Peyer's patch (tissue), 4 donors: ENCODE measurements around the gene IARS2. TPM values are rescaled to one million over a fixed set of nuclear protein-coding genes. Genes with fewer than 3 reads are reported as not detected.

Experiments
- DNase-seq, 3 donors: peaks; one replicate each; pipeline ENCODE4 v3.0.0-alpha.2; 2017 to 2019
- H3K27ac ChIP-seq, 4 donors: fragments of 200-600 bp; sonication (generic); one replicate each; pipeline ENCODE4 v1.5.1; 2016 to 2019
- H3K27me3 ChIP-seq, 2 donors: fragments of 200-600 bp; sonication (generic); one replicate each; pipeline ENCODE4 v1.5.1; 2019
- H3K36me3 ChIP-seq, 3 donors: fragments of 200-600 bp; sonication (generic); one replicate each; pipeline ENCODE4 v1.5.1; 2016 to 2019
- H3K4me1 ChIP-seq, 4 donors: fragments of 200-600 bp; sonication (generic); one replicate each; pipeline ENCODE4 v1.5.1; 2016 to 2019
- H3K4me3 ChIP-seq, 4 donors: fragments of 200-600 bp; sonication (generic); 1 replicate in 3 of 4; 2 replicates in 1 of 4; pipeline ENCODE4 v1.5.1; 2016 to 2019; ENCODE audit warnings: mild to moderate bottlenecking in 1 of 4
- H3K9me3 ChIP-seq, 4 donors: fragments of 200-600 bp; sonication (generic); one replicate each; pipeline ENCODE4 v1.5.1; 2016 to 2019; ENCODE audit warnings: mild to moderate bottlenecking in 1 of 4
- POLR2A ChIP-seq, 2 donors: fragments of 450-650 bp; IDR thresholded peaks; one replicate each; pipeline ENCODE4 v1.5.1; 2017; ENCODE audit warnings: antibody characterized with exemption in 2 of 2, mild to moderate bottlenecking in 2 of 2, moderate library complexity in 2 of 2
- total RNA-seq, 4 donors: library from RNA; depleted of rRNA; stranded (reverse); fragments of >200 nt; gene quantifications; one replicate each; pipeline ENCODE4 v1.1.0, GENCODE V29; 2016
- TF ChIP-seq, protein P1 (sequence below), 6 experiments: fragments of 450-650 bp in 4 of 6; fragments of 200-600 bp in 2 of 6; sonication (generic) in 1 of 6; IDR thresholded peaks; one replicate each; pipeline ENCODE4 v1.5.1; 2017 to 2019; ENCODE audit warnings: antibody characterized with exemption in 6 of 6, mild to moderate bottlenecking in 3 of 6, moderate library complexity in 1 of 6

IARS2 gene
- total RNA-seq, 4 donors from 2014 or later: 42.1 to 59.1 (median 52.4) TPM

DNA sequence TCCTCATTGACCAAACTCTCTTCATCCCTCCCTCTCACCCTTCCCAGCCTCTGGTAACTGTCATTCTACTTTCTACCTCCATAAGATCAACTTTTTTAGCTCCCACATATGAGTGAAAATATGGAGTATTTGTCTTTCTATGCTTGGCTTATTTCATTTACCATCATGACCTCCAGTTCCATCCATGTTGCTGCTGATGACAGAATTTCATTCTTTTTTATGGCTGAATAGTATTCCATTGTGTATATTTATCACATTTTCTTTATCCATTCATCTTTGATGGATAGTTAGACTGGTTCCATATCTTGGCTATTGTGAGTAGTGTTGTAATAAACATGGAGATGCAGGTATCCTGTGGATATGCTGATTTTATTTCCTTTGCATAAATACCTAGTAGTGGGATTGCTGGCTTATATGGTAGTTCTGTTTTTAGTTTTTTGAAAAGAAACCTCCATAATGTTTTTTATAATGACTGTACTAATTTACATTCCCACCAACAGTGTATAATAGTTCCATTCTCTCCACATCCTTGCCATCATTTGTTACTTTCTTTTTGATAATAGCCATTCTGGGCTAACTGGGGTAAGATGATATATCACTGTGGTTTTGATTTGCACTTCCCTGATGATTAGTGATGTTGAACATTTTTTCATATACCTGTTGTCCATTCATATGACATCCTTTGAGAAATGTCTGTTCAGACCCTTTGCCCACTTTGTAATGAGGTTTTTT, 35.7 kb downstream of the IARS2 start:
- DNase-seq: no peak
- H3K4me3 ChIP-seq: no peak overlapping the region
- no peaks in the 10 kb centered on the region for H3K4me1 ChIP-seq
- H3K36me3 ChIP-seq: peaks cover 0 to 44% (median 0%) of the 10 kb centered on the region in 3 donors
- no peaks in the 10 kb centered on the region for H3K9me3 ChIP-seq
- H3K27ac ChIP-seq: no peak overlapping the region
- H3K27me3 ChIP-seq: no peaks in the 10 kb centered on the region
- TF ChIP-seq POLR2A (IDR thresholded peaks at IDR 0.05): no peak
- TF ChIP-seq, protein P1, sequence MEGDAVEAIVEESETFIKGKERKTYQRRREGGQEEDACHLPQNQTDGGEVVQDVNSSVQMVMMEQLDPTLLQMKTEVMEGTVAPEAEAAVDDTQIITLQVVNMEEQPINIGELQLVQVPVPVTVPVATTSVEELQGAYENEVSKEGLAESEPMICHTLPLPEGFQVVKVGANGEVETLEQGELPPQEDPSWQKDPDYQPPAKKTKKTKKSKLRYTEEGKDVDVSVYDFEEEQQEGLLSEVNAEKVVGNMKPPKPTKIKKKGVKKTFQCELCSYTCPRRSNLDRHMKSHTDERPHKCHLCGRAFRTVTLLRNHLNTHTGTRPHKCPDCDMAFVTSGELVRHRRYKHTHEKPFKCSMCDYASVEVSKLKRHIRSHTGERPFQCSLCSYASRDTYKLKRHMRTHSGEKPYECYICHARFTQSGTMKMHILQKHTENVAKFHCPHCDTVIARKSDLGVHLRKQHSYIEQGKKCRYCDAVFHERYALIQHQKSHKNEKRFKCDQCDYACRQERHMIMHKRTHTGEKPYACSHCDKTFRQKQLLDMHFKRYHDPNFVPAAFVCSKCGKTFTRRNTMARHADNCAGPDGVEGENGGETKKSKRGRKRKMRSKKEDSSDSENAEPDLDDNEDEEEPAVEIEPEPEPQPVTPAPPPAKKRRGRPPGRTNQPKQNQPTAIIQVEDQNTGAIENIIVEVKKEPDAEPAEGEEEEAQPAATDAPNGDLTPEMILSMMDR (IDR thresholded peaks at IDR 0.05): no peak

DNA sequence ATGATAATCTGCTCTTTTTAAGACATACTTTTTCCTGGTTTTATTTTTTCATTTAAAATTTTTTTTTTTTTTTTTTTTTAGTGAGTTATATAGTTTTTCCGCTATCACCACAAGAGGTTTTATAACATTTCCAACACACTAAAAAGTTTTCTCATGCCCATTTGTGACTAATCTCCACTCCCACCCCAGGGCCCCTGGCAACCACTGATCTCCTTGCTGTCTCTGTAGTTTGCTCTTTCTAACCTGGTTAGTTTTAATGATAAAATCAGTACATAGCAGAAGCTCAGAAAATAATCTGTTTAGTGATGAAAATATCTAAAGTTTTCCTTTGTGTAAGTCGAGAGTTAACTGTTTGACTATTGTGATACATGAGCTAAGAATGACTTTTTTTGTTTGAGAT, 41.8 kb downstream of the IARS2 start:
- Histone ChIP-seq H3K4me1 (no peaks in the 10 kb centered on the region), H3K4me3 (no peak overlapping the region), H3K27ac (no peak overlapping the region), H3K9me3 (no peaks in the 10 kb centered on the region), H3K36me3 (peaks cover 0 to 49% (median 0%) of the 10 kb centered on the region in 3 donors), H3K27me3 (no peaks in the 10 kb centered on the region)
- DNase-seq: no peak
- TF ChIP-seq, protein P1 (IDR thresholded peaks at IDR 0.05): no peak
- TF ChIP-seq POLR2A (IDR thresholded peaks at IDR 0.05): no peak

DNA sequence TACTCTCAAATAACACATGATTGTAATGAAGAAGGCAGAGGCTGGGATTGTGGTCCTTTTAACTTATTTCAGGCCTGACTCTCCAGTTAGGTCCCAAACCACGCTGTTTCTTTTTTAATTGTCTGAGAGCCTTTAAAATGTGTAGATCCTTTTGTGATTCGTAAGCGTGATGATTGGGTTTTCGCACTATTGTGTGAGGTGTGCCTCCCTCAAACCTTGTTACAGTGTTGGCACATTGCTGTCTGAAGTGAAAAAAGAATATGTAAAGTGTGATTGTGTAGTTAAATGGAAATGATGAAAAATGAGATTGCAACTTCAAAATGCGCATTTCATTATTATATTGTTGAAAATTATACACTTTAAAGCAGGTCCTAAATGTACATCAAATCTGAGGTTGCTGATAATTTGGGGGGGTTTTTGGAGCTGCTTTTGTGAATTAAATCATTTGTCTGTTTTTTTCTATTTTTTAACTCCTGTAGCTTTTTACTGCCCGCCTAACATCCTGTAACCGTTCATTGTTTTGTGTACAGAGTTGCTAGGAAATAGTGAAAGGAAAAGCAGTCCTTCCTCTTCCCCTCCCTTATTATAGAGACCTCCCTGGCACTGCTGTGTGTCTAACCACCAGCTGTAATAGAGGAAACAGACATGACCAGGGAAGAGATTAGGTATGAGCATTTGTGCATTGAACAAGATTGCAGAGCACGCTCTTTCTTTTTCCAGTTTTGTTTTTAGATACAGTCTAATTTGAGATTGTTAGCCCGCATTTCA, 43.3 kb downstream of the IARS2 start:
- Histone ChIP-seq H3K4me1 (no peaks in the 10 kb centered on the region), H3K9me3 (no peaks in the 10 kb centered on the region), H3K27ac (no peak overlapping the region), H3K4me3 (no peak overlapping the region), H3K27me3 (no peaks in the 10 kb centered on the region), H3K36me3 (peaks cover 0 to 63% (median 0%) of the 10 kb centered on the region in 3 donors)
- TF ChIP-seq, protein P1 (IDR thresholded peaks at IDR 0.05): no peak
- TF ChIP-seq POLR2A (IDR thresholded peaks at IDR 0.05): no peak
- no peak for DNase-seq

DNA sequence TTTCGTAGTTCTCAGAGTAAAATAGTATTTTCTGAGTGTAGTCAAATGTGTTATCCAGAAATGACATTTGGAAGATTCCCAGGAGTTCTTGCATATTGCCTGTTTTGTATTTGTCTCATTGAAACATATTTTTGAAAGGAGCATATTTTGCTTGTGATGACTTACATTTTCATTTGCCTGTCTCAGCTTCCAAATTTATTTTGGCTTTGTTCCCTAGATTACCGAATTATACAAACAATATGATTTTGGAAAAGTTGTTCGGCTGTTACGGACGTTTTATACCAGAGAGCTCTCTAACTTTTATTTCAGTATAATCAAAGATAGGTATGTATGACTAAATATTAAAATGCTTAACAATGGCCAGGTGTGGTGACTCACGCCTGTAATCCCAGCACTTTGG, 46.0 kb downstream of the IARS2 start:
- Histone ChIP-seq H3K27ac (no peak overlapping the region), H3K9me3 (no peaks in the 10 kb centered on the region), H3K4me1 (no peaks in the 10 kb centered on the region), H3K36me3 (peaks cover 0 to 66% (median 0%) of the 10 kb centered on the region in 3 donors), H3K4me3 (no peak overlapping the region), H3K27me3 (no peaks in the 10 kb centered on the region)
- no peak for DNase-seq
- TF ChIP-seq POLR2A (IDR thresholded peaks at IDR 0.05): no peak
- TF ChIP-seq, protein P1 (IDR thresholded peaks at IDR 0.05): no peak

DNA sequence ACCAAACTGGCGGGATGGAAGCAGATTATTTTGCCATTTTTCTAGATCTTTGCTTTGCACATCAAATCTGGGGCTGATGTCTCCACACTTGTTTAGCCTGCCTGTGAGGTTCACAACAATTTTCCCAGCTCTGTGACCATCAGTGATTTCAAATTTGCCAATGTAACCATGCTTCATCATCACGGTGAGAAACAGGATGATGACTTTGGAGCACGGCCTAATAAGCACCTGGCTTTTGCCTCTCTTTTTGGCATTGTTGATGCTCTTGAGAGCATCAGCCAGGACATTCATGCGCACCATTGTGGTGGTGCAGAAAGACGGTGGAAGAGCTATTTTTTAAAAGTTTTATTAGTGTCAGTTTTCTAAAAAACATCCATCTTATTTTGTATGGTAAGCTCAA, 50.1 kb downstream of the IARS2 start:
- H3K36me3 ChIP-seq: peaks cover 0 to 81% (median 0%) of the 10 kb centered on the region in 3 donors

More for the DNA sequence above, 50.1 kb downstream of the IARS2 start:
- Histone ChIP-seq H3K4me3 (no peak overlapping the region), H3K9me3 (no peaks in the 10 kb centered on the region), H3K27me3 (no peaks in the 10 kb centered on the region), H3K27ac (no peak overlapping the region), H3K4me1 (no peaks in the 10 kb centered on the region)
- DNase-seq: no peak
- TF ChIP-seq POLR2A (IDR thresholded peaks at IDR 0.05): no peak
- TF ChIP-seq, protein P1 (IDR thresholded peaks at IDR 0.05): no peak
